HEK293 (cell line): ENCODE results near the gene NONO.

Source experiments
- CTCF ChIA-PET: fragments of 350-600 bp; formaldehyde crosslinking; extraction: SDS; loops from one replicate; lab custom pipeline; 2021; ENCODE audit warnings: antibody characterized with exemption; lab: Yijun Ruan, JAX
- POLR2A ChIA-PET: fragments of 300-600 bp; formaldehyde crosslinking; extraction: SDS; loops from one replicate; lab custom pipeline; 2020; ENCODE audit warnings: antibody characterized with exemption, inconsistent platforms; lab: Yijun Ruan, JAX
- H3K27ac ChIP-seq: fragments of 200-500 bp; sonication (Bioruptor generic); 2 replicates; pipeline ENCODE4 v1.5.1; 2014; ENCODE audit warnings: low read depth, low read length, control low read depth, inconsistent platforms; ENCODE audit errors: extremely low read depth
- H3K36me3 ChIP-seq, 2 experiments: fragments of 200-500 bp in 1 of 2; sonication (Bioruptor generic) in 1 of 2; 1 replicate in 1 of 2; 2 replicates in 1 of 2; pipeline ENCODE4 v1.5.1; 2014 to 2017; ENCODE audit warnings: inconsistent platforms in 2 of 2, low read length in 2 of 2; ENCODE audit not compliant: control insufficient read depth in 2 of 2, insufficient read depth in 1 of 2
- H3K4me1 ChIP-seq: fragments of 200-500 bp; sonication (Bioruptor generic); 2 replicates; pipeline ENCODE4 v1.5.1; 2014; ENCODE audit warnings: mild to moderate bottlenecking, low read length, inconsistent platforms; ENCODE audit not compliant: control insufficient read depth, insufficient read depth
- H3K4me3 ChIP-seq: 2 replicates; pipeline ENCODE4 v1.5.1; 2011; ENCODE audit warnings: low read depth, mild to moderate bottlenecking, control low read depth, low read length, moderate library complexity
- H3K9me3 ChIP-seq: fragments of 200-500 bp; sonication (Bioruptor generic); 2 replicates; pipeline ENCODE4 v1.5.1; 2014; ENCODE audit warnings: low read depth, low read length, inconsistent platforms; ENCODE audit not compliant: control insufficient read depth, insufficient read depth
- EGR2 ChIP-seq: fragments of 450-650 bp; formaldehyde crosslinking; IDR thresholded peaks from 2 replicates; pipeline ENCODE4 v1.5.1; 2016; ENCODE audit warnings: low read depth, missing biosample characterization, missing genetic modification characterization
- KLF10 ChIP-seq: fragments of 450-650 bp; IDR thresholded peaks from 2 replicates; pipeline ENCODE4 v1.5.1; 2018; ENCODE audit warnings: missing biosample characterization, mild to moderate bottlenecking, missing genetic modification characterization
- PRDM6 ChIP-seq: fragments of 450-650 bp; formaldehyde crosslinking; IDR thresholded peaks from 2 replicates; pipeline ENCODE4 v1.5.1; 2017; ENCODE audit warnings: missing biosample characterization, missing genetic modification characterization
- ZFP69B ChIP-seq: fragments of 450-650 bp; formaldehyde crosslinking; IDR thresholded peaks from 2 replicates; pipeline ENCODE4 v1.5.1; 2016; ENCODE audit warnings: missing biosample characterization, missing genetic modification characterization
- ZNF146 ChIP-seq: fragments of 450-650 bp; formaldehyde crosslinking; IDR thresholded peaks from 2 replicates; pipeline ENCODE4 v1.5.1; 2016; ENCODE audit warnings: missing biosample characterization, missing genetic modification characterization
- ZNF174 ChIP-seq: fragments of 450-650 bp; formaldehyde crosslinking; IDR thresholded peaks from 2 replicates; pipeline ENCODE4 v1.5.0; 2017; ENCODE audit warnings: missing biosample characterization, mild to moderate bottlenecking, missing genetic modification characterization
- ZNF18 ChIP-seq: fragments of 450-650 bp; formaldehyde crosslinking; IDR thresholded peaks from 2 replicates; pipeline ENCODE4 v1.5.1; 2016; ENCODE audit warnings: missing biosample characterization, missing genetic modification characterization
- ZNF701 ChIP-seq: fragments of 450-650 bp; formaldehyde crosslinking; IDR thresholded peaks from 2 replicates; pipeline ENCODE4 v1.5.1; 2016; ENCODE audit warnings: missing biosample characterization, missing genetic modification characterization
- ZNF830 ChIP-seq: fragments of 450-650 bp; IDR thresholded peaks from 2 replicates; pipeline ENCODE4 v1.5.0; 2018; ENCODE audit warnings: missing biosample characterization, missing genetic modification characterization, low read depth, mild to moderate bottlenecking, moderate library complexity
- ZSCAN18 ChIP-seq: fragments of 450-650 bp; formaldehyde crosslinking; IDR thresholded peaks from 2 replicates; pipeline ENCODE4 v1.5.1; 2016; ENCODE audit warnings: missing biosample characterization, missing genetic modification characterization
- TF ChIP-seq, protein P1 (sequence below): fragments of 450-650 bp; formaldehyde crosslinking; IDR thresholded peaks from 2 replicates; pipeline ENCODE4 v1.5.1; 2017; ENCODE audit warnings: missing biosample characterization, missing genetic modification characterization
- TF ChIP-seq, protein P2 (sequence below): fragments of 450-650 bp; formaldehyde crosslinking; IDR thresholded peaks from 2 replicates; pipeline ENCODE4 v1.5.1; 2016; ENCODE audit warnings: missing biosample characterization, missing genetic modification characterization

Gene NONO

GRCh38 chrX:71239781-71240180 lies 43.7 kb upstream of the NONO start:
- H3K4me1 ChIP-seq: no peaks in the 10 kb centered on the region
- ChIA-PET CTCF (interaction anchor here (0.6 to 1.0 kb wide), 2 partner anchors 12 to 241 kb away, joined by 4 to 6 read pairs; no protein-coding TSS in a partner anchor), POLR2A (interaction anchor here (0.9 kb wide), 1 partner anchor 8 kb away, joined by 3 read pairs; no protein-coding TSS in a partner anchor)
- H3K36me3 ChIP-seq: peaks cover 7 to 54% of the 10 kb centered on the region in 2 experiments
- TF ChIP-seq ZNF174 (tag by site-specific recombination) (no peak), ZSCAN18 (no peak), ZFP69B (no peak)
- H3K9me3 ChIP-seq: no peaks in the 10 kb centered on the region
- H3K27ac ChIP-seq: no peak overlapping the region
- H3K4me3 ChIP-seq: no peak overlapping the region

DNA sequence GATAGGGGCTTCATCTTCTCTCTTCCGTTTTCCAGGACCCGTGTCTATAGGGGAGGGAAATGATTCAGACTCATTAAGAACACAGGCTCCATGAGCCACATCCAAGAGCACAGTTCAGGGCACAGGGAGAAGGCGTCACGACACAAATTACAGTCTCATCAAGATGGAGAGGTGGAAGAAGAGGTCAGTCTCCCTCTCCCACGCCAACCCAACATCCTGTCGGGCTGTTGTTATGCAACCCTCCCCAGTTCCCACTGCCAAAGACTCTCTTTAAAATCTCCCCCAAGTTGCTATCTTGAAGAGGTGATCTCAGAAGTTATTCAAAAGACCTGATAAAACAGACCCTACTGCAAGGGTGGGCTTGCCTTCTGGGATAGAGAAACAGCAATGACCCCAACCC lies 42.1 kb upstream of the NONO start:
- Histone ChIP-seq H3K9me3 (no peaks in the 10 kb centered on the region), H3K4me1 (no peaks in the 10 kb centered on the region), H3K4me3 (no peak overlapping the region), H3K36me3 (peaks cover 10 to 69% of the 10 kb centered on the region in 2 experiments), H3K27ac (no peak overlapping the region)
- TF ChIP-seq PRDM6 (tag by site-specific recombination) (no peak), EGR2 (tag by site-specific recombination) (no peak), KLF10 (tag by site-specific recombination) (no peak), ZNF146 (tag by site-specific recombination) (no peak), ZFP69B (no peak), ZNF701 (tag by site-specific recombination) (no peak), ZNF830 (tag by site-specific recombination) (no peak), ZNF18 (no peak)
- TF ChIP-seq, protein P1, sequence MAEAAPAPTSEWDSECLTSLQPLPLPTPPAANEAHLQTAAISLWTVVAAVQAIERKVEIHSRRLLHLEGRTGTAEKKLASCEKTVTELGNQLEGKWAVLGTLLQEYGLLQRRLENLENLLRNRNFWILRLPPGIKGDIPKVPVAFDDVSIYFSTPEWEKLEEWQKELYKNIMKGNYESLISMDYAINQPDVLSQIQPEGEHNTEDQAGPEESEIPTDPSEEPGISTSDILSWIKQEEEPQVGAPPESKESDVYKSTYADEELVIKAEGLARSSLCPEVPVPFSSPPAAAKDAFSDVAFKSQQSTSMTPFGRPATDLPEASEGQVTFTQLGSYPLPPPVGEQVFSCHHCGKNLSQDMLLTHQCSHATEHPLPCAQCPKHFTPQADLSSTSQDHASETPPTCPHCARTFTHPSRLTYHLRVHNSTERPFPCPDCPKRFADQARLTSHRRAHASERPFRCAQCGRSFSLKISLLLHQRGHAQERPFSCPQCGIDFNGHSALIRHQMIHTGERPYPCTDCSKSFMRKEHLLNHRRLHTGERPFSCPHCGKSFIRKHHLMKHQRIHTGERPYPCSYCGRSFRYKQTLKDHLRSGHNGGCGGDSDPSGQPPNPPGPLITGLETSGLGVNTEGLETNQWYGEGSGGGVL: no peak
- TF ChIP-seq, protein P2, sequence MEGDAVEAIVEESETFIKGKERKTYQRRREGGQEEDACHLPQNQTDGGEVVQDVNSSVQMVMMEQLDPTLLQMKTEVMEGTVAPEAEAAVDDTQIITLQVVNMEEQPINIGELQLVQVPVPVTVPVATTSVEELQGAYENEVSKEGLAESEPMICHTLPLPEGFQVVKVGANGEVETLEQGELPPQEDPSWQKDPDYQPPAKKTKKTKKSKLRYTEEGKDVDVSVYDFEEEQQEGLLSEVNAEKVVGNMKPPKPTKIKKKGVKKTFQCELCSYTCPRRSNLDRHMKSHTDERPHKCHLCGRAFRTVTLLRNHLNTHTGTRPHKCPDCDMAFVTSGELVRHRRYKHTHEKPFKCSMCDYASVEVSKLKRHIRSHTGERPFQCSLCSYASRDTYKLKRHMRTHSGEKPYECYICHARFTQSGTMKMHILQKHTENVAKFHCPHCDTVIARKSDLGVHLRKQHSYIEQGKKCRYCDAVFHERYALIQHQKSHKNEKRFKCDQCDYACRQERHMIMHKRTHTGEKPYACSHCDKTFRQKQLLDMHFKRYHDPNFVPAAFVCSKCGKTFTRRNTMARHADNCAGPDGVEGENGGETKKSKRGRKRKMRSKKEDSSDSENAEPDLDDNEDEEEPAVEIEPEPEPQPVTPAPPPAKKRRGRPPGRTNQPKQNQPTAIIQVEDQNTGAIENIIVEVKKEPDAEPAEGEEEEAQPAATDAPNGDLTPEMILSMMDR (tag by site-specific recombination): no peak
- ChIA-PET CTCF (no interaction called here), POLR2A (no interaction called here)
